H1 (cell line): Measurements from ENCODE around the gene UBE2D2. TPM values are rescaled to one million over a fixed set of nuclear protein-coding genes. Genes with fewer than 3 reads are reported as not detected.

ENCODE experiments used
- CTCF ChIA-PET: fragments of 300-600 bp; sonication (Branson Sonifier 250); formaldehyde crosslinking; loops from one replicate; lab custom pipeline; 2021; ENCODE audit not compliant: partially characterized antibody; lab: Charles Lee
- POLR2A ChIA-PET: fragments of 300-600 bp; sonication (Branson Sonifier 250); formaldehyde crosslinking; loops from one replicate; lab custom pipeline; 2021; ENCODE audit warnings: inconsistent platforms; ENCODE audit not compliant: partially characterized antibody; lab: Charles Lee
- DNase-seq, 2 experiments: peaks; one replicate each; pipeline versions ENCODE4 v3.0.0 to v3.0.0-alpha.2; 2010 to 2022; ENCODE audit warnings: low spot score in 2 of 2, low read depth in 1 of 2, mixed read lengths in 1 of 2
- FAIRE-seq: peaks from 2 replicates; lab custom pipeline; 2011; peaks lifted over from hg19 to GRCh38; lab: Jason Lieb, UNC
- H2AFZ ChIP-seq: 2 replicates; pipeline ENCODE4 v1.8.1; 2012; ENCODE audit warnings: low read length, inconsistent platforms
- H2AK5ac ChIP-seq: 2 replicates; pipeline ENCODE4 v1.6.1; 2013; ENCODE audit warnings: low read depth, low read length
- H2BK120ac ChIP-seq: replicated peaks from 2 replicates; pipeline ENCODE3; 2013; ENCODE audit warnings: low read depth, low read length, inconsistent platforms
- H2BK12ac ChIP-seq: 2 replicates; pipeline ENCODE4 v1.6.1; 2013; ENCODE audit warnings: low read depth, low read length
- H2BK15ac ChIP-seq: 2 replicates; pipeline ENCODE4 v1.6.1; 2013; ENCODE audit warnings: low read length
- H2BK20ac ChIP-seq: 2 replicates; pipeline ENCODE4 v1.6.1; 2013; ENCODE audit warnings: low read length
- H2BK5ac ChIP-seq: 2 replicates; pipeline ENCODE4 v1.6.1; 2013; ENCODE audit warnings: low read depth, low read length
- H3K14ac ChIP-seq: 2 replicates; pipeline ENCODE4 v1.6.1; 2013; ENCODE audit warnings: inconsistent platforms; ENCODE audit not compliant: insufficient read length
- H3K18ac ChIP-seq: 2 replicates; pipeline ENCODE4 v1.6.1; 2013; ENCODE audit warnings: low read length; ENCODE audit errors: extremely low read depth
- H3K23ac ChIP-seq: 2 replicates; pipeline ENCODE4 v1.6.1; 2013; ENCODE audit warnings: inconsistent platforms; ENCODE audit not compliant: insufficient read length
- H3K23me2 ChIP-seq: 2 replicates; pipeline ENCODE4 v1.6.1; 2013; ENCODE audit warnings: low read depth, low read length
- H3K27ac ChIP-seq: 2 replicates; pipeline ENCODE4 v1.6.1; 2011; ENCODE audit warnings: low read depth, low read length, inconsistent platforms
- H3K27me3 ChIP-seq, 4 experiments: replicated peaks in 1 of 4; 1 replicate in 1 of 4; 2 replicates in 3 of 4; pipeline versions ENCODE4 v1.6.1 to v1.8.1; 2011 to 2013; ENCODE audit warnings: low read length in 3 of 4, mild to moderate bottlenecking in 3 of 4, inconsistent platforms in 2 of 4, mixed read lengths in 2 of 4, moderate library complexity in 1 of 4; ENCODE audit not compliant: control insufficient read depth in 3 of 4, insufficient read depth in 3 of 4; ENCODE audit errors: extremely low read depth in 1 of 4
- H3K36me3 ChIP-seq, 4 experiments: 2 replicates each; pipeline versions ENCODE4 v1.6.1 to v1.8.1; 2011 to 2013; ENCODE audit warnings: mild to moderate bottlenecking in 4 of 4, low read length in 3 of 4, moderate library complexity in 2 of 4, control low read depth in 1 of 4, inconsistent platforms in 1 of 4; ENCODE audit not compliant: insufficient read depth in 4 of 4, control insufficient read depth in 2 of 4
- H3K4ac ChIP-seq: replicated peaks from 2 replicates; pipeline ENCODE3; 2013; ENCODE audit warnings: low read length, low read depth, mixed read lengths, inconsistent platforms; ENCODE audit not compliant: insufficient read length
- H3K4me1 ChIP-seq, 4 experiments: replicated peaks in 1 of 4; 1 replicate in 1 of 4; 2 replicates in 3 of 4; pipeline versions ENCODE4 v1.6.1 to v1.8.1; 2011 to 2013; ENCODE audit warnings: low read length in 3 of 4, inconsistent platforms in 2 of 4, mixed read lengths in 1 of 4; ENCODE audit not compliant: insufficient read depth in 4 of 4, control insufficient read depth in 3 of 4
- H3K4me2 ChIP-seq, 2 experiments: 2 replicates each; pipeline versions ENCODE4 v1.6.1 to v1.8.1; 2011 to 2013; ENCODE audit warnings: low read depth in 2 of 2, low read length in 2 of 2, control low read depth in 1 of 2, inconsistent platforms in 1 of 2, mild to moderate bottlenecking in 1 of 2; ENCODE audit not compliant: insufficient read depth in 1 of 2
- H3K4me3 ChIP-seq, 4 experiments: fragments of 200-600, 300-600 bp in 1 of 4; sonication (generic), shearing (Covaris generic), sonication (Bioruptor Twin) in 1 of 4; 2 replicates each; pipeline versions ENCODE4 v1.5.1 to v1.8.1; 2011 to 2016; ENCODE audit warnings: low read length in 4 of 4, low read depth in 3 of 4, control low read depth in 2 of 4, inconsistent platforms in 2 of 4, mild to moderate bottlenecking in 2 of 4, mixed read lengths in 1 of 4, moderate library complexity in 1 of 4; ENCODE audit not compliant: insufficient read depth in 2 of 4; ENCODE audit errors: extremely low read depth in 1 of 4
- H3K56ac ChIP-seq: replicated peaks from 2 replicates; pipeline ENCODE3; 2013; ENCODE audit warnings: low read depth, mild to moderate bottlenecking, mixed read lengths, low read length, inconsistent platforms; ENCODE audit not compliant: insufficient read length
- H3K79me1 ChIP-seq: 2 replicates; pipeline ENCODE4 v1.6.1; 2013; ENCODE audit warnings: low read depth, low read length, control low read depth
- H3K79me2 ChIP-seq, 2 experiments: 2 replicates each; pipeline versions ENCODE4 v1.6.1 to v1.8.1; 2012 to 2013; ENCODE audit warnings: low read length in 2 of 2, mild to moderate bottlenecking in 2 of 2, inconsistent platforms in 1 of 2; ENCODE audit not compliant: insufficient read depth in 2 of 2, control insufficient read depth in 1 of 2
- H3K9ac ChIP-seq, 4 experiments: replicated peaks in 1 of 4; 1 replicate in 1 of 4; 2 replicates in 3 of 4; pipeline versions ENCODE4 v1.6.1 to v1.8.1; 2011 to 2013; ENCODE audit warnings: low read depth in 3 of 4, low read length in 3 of 4, control low read depth in 2 of 4, mild to moderate bottlenecking in 2 of 4, moderate library complexity in 2 of 4, inconsistent platforms in 1 of 4; ENCODE audit errors: extremely low read depth in 1 of 4
- H3K9me3 ChIP-seq, 2 experiments: 2 replicates each; pipeline versions ENCODE4 v1.6.1 to v1.8.1; 2012 to 2013; ENCODE audit warnings: mild to moderate bottlenecking in 2 of 2, moderate library complexity in 2 of 2, control low read depth in 1 of 2, inconsistent platforms in 1 of 2, low read depth in 1 of 2, low read length in 1 of 2, mixed read lengths in 1 of 2; ENCODE audit not compliant: insufficient read depth in 2 of 2
- H4K20me1 ChIP-seq, 2 experiments: replicated peaks in 1 of 2; 2 replicates each; pipeline versions ENCODE3 to v1.8.1; 2011 to 2013; ENCODE audit warnings: inconsistent platforms in 2 of 2, low read length in 2 of 2, mild to moderate bottlenecking in 1 of 2; ENCODE audit not compliant: insufficient read depth in 2 of 2, control insufficient read depth in 1 of 2
- H4K5ac ChIP-seq: 2 replicates; pipeline ENCODE4 v1.6.1; 2013; ENCODE audit warnings: low read length, low read depth, mixed read lengths, inconsistent platforms; ENCODE audit not compliant: insufficient read length
- H4K8ac ChIP-seq: 2 replicates; pipeline ENCODE4 v1.8.0; 2013; ENCODE audit warnings: mild to moderate bottlenecking, moderate library complexity, low read length, inconsistent platforms; ENCODE audit not compliant: insufficient read depth; ENCODE audit errors: extremely low read depth
- H4K91ac ChIP-seq: replicated peaks from 2 replicates; pipeline ENCODE3; 2013; ENCODE audit warnings: low read length, mixed read lengths, inconsistent platforms; ENCODE audit not compliant: insufficient read length
- ATF3 ChIP-seq: IDR thresholded peaks from 2 replicates; pipeline ENCODE4 v1.6.1; 2011; ENCODE audit warnings: low read depth, mild to moderate bottlenecking, low read length; ENCODE audit not compliant: insufficient read depth
- BACH1 ChIP-seq: IDR thresholded peaks from 2 replicates; pipeline ENCODE4 v1.6.1; 2012; ENCODE audit warnings: low read length, improper control_type of control experiment
- EGR1 ChIP-seq: IDR thresholded peaks from 2 replicates; pipeline ENCODE4 v1.6.1; 2011; ENCODE audit warnings: low read depth, low read length, borderline replicate concordance
- HDAC6 ChIP-seq: IDR thresholded peaks from one replicate; pipeline ENCODE4 v1.7.1; 2012; ENCODE audit warnings: low read depth, mild to moderate bottlenecking, inconsistent platforms, low read length, moderate library complexity
- KDM1A ChIP-seq: fragments of 200-600, 300-600 bp; sonication (generic); IDR thresholded peaks from 2 replicates; pipeline ENCODE4 v1.7.1; 2016; ENCODE audit warnings: mild to moderate bottlenecking, low read length, borderline replicate concordance
- NRF1 ChIP-seq: IDR thresholded peaks from 2 replicates; pipeline ENCODE4 v1.6.1; 2011; ENCODE audit warnings: mild to moderate bottlenecking, low read depth, low read length, improper control_type of control experiment
- RAD21 ChIP-seq, 2 experiments: IDR thresholded peaks in 1 of 2; conservative IDR thresholded peaks in 1 of 2; 2 replicates each; pipeline ENCODE4 v1.6.1; 2011; ENCODE audit warnings: low read depth in 2 of 2, low read length in 2 of 2, improper control_type of control experiment in 1 of 2, inconsistent platforms in 1 of 2, mild to moderate bottlenecking in 1 of 2, moderate library complexity in 1 of 2
- YY1 ChIP-seq: IDR thresholded peaks from 2 replicates; pipeline ENCODE4 v1.6.1; 2011; ENCODE audit warnings: low read depth, mild to moderate bottlenecking, low read length
- WGBS, 2 experiments: shearing (Covaris generic) in 1 of 2; methylation state at CpG; one replicate each; pipeline versions ENCODE4 v1.1.6 to v1.1.7; 2013 to 2015; ENCODE audit warnings: low lambda C conversion rate in 2 of 2, mixed read lengths in 2 of 2, inconsistent platforms in 1 of 2, low coverage in 1 of 2, missing lambda C conversion rate in 1 of 2; ENCODE audit not compliant: insufficient replicate concordance in 2 of 2, insufficient coverage in 1 of 2, insufficient read length in 1 of 2; ENCODE audit errors: extremely low coverage in 1 of 2, missing lambda C conversion rate in 1 of 2; 5-methylcytosine and 5-hydroxymethylcytosine counted together
- polyA plus RNA-seq, 7 experiments: library from polyadenylated mRNA; depleted of rRNA in 3 of 7; stranded (reverse) in 5 of 7; unstranded in 2 of 7; fragments of >200 nt in 5 of 7; fragments of 200-250 nt in 2 of 7; gene quantifications; 1 replicate in 5 of 7; 2 replicates in 1 of 7; 4 replicates in 1 of 7; pipeline versions ENCODE4 v1.2.1 to v1.2.3, GENCODE V29; 2011 to 2013; ENCODE audit warnings: missing spikeins in 2 of 7, mixed read lengths in 2 of 7
- total RNA-seq: library from RNA; stranded (reverse); fragmentation: NEBNext Ultra II Directional; extraction: Animal tissue kit (Norgen Biotek cat#: 25700); gene quantifications from 2 replicates; pipeline ENCODE4 v1.2.1, GENCODE V29; 2021
- TF ChIP-seq, protein P1 (sequence below), 3 experiments: IDR thresholded peaks; 1 replicate in 2 of 3; 2 replicates in 1 of 3; pipeline versions ENCODE4 v1.5.1 to v1.6.1; 2011; ENCODE audit warnings: low read length in 3 of 3, mild to moderate bottlenecking in 3 of 3, inconsistent platforms in 2 of 3, low read depth in 1 of 3, moderate library complexity in 1 of 3; ENCODE audit not compliant: insufficient read depth in 1 of 3; ENCODE audit errors: control extremely low read depth in 1 of 3

UBE2D2 gene
- total and polyA plus RNA-seq, 2 of the 8 experiments (the other 6 are each of a cell fraction or from before 2014, with no cell fraction given): 66.9 to 203 TPM

DNA sequence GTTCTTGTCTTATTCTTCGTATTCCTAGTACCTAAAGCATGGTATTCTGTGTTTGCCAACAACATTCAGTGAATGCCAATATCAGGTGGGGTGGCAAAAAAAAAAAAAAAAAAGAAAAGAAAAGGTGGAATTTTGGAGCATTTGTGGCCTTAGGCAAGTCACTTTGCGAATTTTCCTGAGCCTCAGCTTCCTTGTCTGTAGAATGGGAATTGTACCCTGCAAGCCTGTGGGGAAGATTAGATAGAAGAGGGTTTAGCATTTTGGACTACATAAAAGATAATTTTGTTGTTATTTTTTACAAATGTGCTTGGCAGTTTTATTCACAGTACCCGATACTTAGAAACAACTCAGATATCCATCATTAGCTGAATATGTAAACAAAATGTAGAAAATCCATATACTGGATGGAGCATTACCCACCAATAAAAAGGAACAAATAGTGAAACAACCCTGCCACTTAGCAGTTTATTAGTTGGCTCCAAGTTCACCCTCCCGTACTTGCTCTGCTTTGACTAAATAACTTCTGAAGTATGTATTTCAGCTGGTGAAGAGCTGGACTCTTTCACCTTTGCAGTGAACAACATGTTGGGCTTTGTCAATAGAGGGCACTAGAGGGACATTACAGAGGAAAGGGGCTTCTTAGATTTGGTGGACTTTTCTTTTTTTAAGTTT lies 13.6 kb downstream of the UBE2D2 start:
- Histone ChIP-seq H3K18ac (no peak overlapping the region), H2AFZ (no peak overlapping the region), H3K23me2 (no peaks in the 10 kb centered on the region), H2BK5ac (no peak overlapping the region), H4K91ac (no peak overlapping the region), H3K4ac (no peak overlapping the region), H3K14ac (no peak overlapping the region), H3K4me2 (no peak overlapping the region), H3K23ac (no peak overlapping the region), H3K79me1 (peaks cover 15% of the 10 kb centered on the region), H2BK120ac (no peak overlapping the region), H3K27ac (no peak overlapping the region), H3K79me2 (peaks cover 35 to 94% of the 10 kb centered on the region in 2 experiments), H3K9me3 (no peaks in the 10 kb centered on the region), H3K56ac (no peak overlapping the region), H2BK12ac (no peak overlapping the region), H2BK20ac (no peak overlapping the region), H2AK5ac (no peak overlapping the region), H3K9ac (no peak overlapping the region), H3K4me3 (no peak overlapping the region), H3K27me3 (no peaks in the 10 kb centered on the region), H4K5ac (no peak overlapping the region), H4K20me1 (peaks cover 22 to 25% of the 10 kb centered on the region in 2 experiments), H3K36me3 (peaks cover 0 to 4% (median 0%) of the 10 kb centered on the region in 4 experiments; a peak in 2 of 8 replicates), H4K8ac (no peak overlapping the region), H2BK15ac (no peak overlapping the region), H3K4me1 (peaks cover 0 to 7% (median 0%) of the 10 kb centered on the region in 4 experiments; a peak in 2 of 7 replicates)
- ChIA-PET CTCF (interaction anchor here (0.5 to 4.9 kb wide), 27 partner anchors 8 to 196 kb away, joined by 3 to 43 read pairs (median 4); partner anchors contain the start of gene UBE2D2), POLR2A (interaction anchor here (0.8 to 1.3 kb wide), 4 partner anchors 12 to 137 kb away, joined by 3 to 8 read pairs (median 4); partner anchors contain the start of gene UBE2D2)
- WGBS, 2 experiments: 90% methylated on average over 4 of the region's 4 CpGs; no CpG with 5 or more reads in 1 of the 2 experiments
- no peak for TF ChIP-seq ATF3
- peak; percentile 35; the same call in 1 of the 2 replicates for TF ChIP-seq KDM1A
- no peak for TF ChIP-seq BACH1
- peak; percentile 57 to 63 for TF ChIP-seq RAD21 (IDR thresholded peaks at IDR 0.05 in 1 of 2, conservative IDR thresholded peaks at IDR 0.05 in 1 of 2; ENCODE audit: low read depth in 2 of 2, low read length in 2 of 2)
- no peak for TF ChIP-seq YY1
- no peak for TF ChIP-seq NRF1
- TF ChIP-seq, protein P1, sequence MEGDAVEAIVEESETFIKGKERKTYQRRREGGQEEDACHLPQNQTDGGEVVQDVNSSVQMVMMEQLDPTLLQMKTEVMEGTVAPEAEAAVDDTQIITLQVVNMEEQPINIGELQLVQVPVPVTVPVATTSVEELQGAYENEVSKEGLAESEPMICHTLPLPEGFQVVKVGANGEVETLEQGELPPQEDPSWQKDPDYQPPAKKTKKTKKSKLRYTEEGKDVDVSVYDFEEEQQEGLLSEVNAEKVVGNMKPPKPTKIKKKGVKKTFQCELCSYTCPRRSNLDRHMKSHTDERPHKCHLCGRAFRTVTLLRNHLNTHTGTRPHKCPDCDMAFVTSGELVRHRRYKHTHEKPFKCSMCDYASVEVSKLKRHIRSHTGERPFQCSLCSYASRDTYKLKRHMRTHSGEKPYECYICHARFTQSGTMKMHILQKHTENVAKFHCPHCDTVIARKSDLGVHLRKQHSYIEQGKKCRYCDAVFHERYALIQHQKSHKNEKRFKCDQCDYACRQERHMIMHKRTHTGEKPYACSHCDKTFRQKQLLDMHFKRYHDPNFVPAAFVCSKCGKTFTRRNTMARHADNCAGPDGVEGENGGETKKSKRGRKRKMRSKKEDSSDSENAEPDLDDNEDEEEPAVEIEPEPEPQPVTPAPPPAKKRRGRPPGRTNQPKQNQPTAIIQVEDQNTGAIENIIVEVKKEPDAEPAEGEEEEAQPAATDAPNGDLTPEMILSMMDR (IDR thresholded peaks at IDR 0.05; ENCODE audit: control extremely low read depth in 1 of 3, insufficient read depth in 1 of 3, low read depth in 1 of 3, low read length in 3 of 3): peak in 2 of 3 experiments; percentile 48 to 67; a peak in 2 of 4 replicates
- TF ChIP-seq HDAC6: no peak
- TF ChIP-seq EGR1: no peak
- no peak for DNase-seq
- FAIRE-seq: no peak
